GM06990 (cell line): ENCODE data around the gene SKP1.
A peak's percentile ranks its signal among the peaks of the same experiment; 100 is the strongest.

Source experiments
- DNase-seq: peaks from one replicate; pipeline ENCODE4 v3.0.0-alpha.2; 2011; ENCODE audit not compliant: insufficient read length; ENCODE audit errors: extremely low read depth
- H3K27me3 ChIP-seq: replicated peaks from 2 replicates; pipeline ENCODE4 v1.6.0; 2011; ENCODE audit warnings: low read length; ENCODE audit not compliant: control insufficient read depth, insufficient read depth
- H3K36me3 ChIP-seq: 2 replicates; pipeline ENCODE4 v1.5.1; 2011; ENCODE audit warnings: low read length; ENCODE audit not compliant: control insufficient read depth, insufficient read depth
- H3K4me3 ChIP-seq: replicated peaks from 2 replicates; pipeline ENCODE4 v1.5.1; 2011; ENCODE audit warnings: low read depth, mild to moderate bottlenecking, control low read depth, low read length
- CTCF ChIP-seq: IDR thresholded peaks from 2 replicates; pipeline ENCODE4 v1.5.1; 2011; ENCODE audit warnings: low read length, control low read depth, mild to moderate bottlenecking, inconsistent platforms; ENCODE audit not compliant: insufficient read depth, poor library complexity, severe bottlenecking

SKP1 gene

GRCh38 chr5:134118212-134118835, 58.4 kb downstream of the SKP1 start:
- H3K4me3 ChIP-seq, result no peak overlapping the region
- no peak for TF ChIP-seq CTCF
- H3K27me3 ChIP-seq, result no peaks in the 10 kb centered on the region
- H3K36me3 ChIP-seq, result peaks cover 7% of the 10 kb centered on the region
- no peak for DNase-seq

GRCh38 chr5:134116789-134117761, 59.7 kb downstream of the SKP1 start:
- no peak for TF ChIP-seq CTCF
- peaks cover 7% of the 10 kb centered on the region for H3K36me3 ChIP-seq
- DNase-seq, result no peak
- H3K27me3 ChIP-seq, result no peaks in the 10 kb centered on the region
- peak overlapping the region; percentile 69 for H3K4me3 ChIP-seq

DNA sequence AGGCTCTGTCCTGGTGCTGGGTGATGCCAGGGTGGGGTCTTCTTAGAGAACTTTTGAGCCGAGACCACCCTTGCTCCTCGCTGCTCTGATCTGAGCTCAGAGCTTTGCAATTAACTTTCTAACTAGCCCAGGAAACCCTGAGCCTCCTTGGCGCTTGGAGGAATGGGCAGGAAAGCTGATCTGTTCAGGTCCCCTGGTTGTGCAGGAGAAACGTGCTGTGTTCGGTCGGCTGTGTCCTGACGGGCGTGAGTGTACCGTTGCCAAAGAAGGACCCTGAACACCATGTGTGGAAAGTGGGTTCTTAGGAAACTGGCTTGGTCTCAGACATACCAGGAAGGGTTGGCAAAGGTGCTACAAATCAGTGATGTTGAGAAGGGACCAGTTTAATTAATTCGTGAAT, 60.5 kb downstream of the SKP1 start:
- DNase-seq, result no peak
- Histone ChIP-seq H3K36me3 (peaks cover 4% of the 10 kb centered on the region), H3K4me3 (peak overlapping the region; percentile 69), H3K27me3 (no peaks in the 10 kb centered on the region)
- TF ChIP-seq CTCF, result no peak

- no peaks in the 10 kb centered on the region for H3K27me3 ChIP-seq
Measured at GRCh38 chr5:134115806-134116175, 61.0 kb downstream of the SKP1 start.

More at GRCh38 chr5:134115806-134116175, 61.0 kb downstream of the SKP1 start:
- DNase-seq, result no peak
- TF ChIP-seq CTCF, result no peak
- Histone ChIP-seq H3K4me3 (peak overlapping the region; percentile 69), H3K36me3 (peaks cover 4% of the 10 kb centered on the region)
